Activated CD4-positive, alpha-beta T cell treated with anti-CD3 and anti-CD28 coated beads for 24 hours (primary cell): ENCODE data around the gene TMEM132A.

Experiments used
- DNase-seq, 2 donors: peaks; one replicate each; pipeline ENCODE4 v3.0.0-alpha.2; 2020; ENCODE audit warnings: low read depth in 2 of 2

TMEM132A gene, protein sequence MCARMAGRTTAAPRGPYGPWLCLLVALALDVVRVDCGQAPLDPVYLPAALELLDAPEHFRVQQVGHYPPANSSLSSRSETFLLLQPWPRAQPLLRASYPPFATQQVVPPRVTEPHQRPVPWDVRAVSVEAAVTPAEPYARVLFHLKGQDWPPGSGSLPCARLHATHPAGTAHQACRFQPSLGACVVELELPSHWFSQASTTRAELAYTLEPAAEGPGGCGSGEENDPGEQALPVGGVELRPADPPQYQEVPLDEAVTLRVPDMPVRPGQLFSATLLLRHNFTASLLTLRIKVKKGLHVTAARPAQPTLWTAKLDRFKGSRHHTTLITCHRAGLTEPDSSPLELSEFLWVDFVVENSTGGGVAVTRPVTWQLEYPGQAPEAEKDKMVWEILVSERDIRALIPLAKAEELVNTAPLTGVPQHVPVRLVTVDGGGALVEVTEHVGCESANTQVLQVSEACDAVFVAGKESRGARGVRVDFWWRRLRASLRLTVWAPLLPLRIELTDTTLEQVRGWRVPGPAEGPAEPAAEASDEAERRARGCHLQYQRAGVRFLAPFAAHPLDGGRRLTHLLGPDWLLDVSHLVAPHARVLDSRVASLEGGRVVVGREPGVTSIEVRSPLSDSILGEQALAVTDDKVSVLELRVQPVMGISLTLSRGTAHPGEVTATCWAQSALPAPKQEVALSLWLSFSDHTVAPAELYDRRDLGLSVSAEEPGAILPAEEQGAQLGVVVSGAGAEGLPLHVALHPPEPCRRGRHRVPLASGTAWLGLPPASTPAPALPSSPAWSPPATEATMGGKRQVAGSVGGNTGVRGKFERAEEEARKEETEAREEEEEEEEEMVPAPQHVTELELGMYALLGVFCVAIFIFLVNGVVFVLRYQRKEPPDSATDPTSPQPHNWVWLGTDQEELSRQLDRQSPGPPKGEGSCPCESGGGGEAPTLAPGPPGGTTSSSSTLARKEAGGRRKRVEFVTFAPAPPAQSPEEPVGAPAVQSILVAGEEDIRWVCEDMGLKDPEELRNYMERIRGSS

GRCh38 chr11:60924110-60924905 lies at the start of gene TMEM132A:
TSS of gene TMEM132A (plus strand) at chr11:60924460. CDS start at chr11:60924634, 174 bp downstream.
- DNase-seq: no peak

DNA sequence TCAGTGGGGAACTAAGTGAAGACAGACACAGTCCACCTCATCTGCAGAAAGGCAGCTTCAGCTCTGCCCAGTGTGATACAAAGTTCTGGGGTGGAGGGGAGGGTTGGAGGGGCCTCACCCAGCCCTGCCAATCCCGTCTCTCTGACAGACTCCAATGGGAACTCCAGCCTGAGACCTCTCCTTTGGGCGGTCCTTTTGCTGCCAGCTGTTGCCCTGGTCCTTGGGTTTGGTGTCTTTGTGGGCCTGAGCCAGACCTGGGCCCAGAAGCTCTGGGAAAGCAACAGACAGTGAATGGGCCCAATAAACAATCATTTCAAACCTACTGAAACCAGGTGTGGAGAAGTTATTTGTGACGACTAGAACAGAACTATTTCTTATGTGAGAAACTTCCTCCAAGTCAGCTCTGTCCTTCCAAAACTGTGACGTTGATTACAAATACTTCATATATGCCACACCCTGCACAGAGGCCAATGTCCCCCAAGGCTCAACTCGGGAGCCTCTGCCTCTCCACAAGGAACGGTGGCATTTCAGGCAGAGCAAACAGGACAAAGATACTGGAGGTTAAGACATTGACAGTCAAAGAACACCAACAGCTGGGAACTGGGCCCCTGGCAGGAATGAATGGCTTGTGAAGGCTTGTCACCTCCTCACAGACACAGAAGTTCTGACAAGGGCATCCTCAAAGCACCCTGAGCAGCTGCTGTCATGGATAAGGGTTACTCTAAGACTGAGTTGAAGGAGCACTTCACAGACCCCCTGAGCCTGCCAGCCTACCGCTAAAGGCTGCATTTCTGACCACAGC lies 48.7 kb upstream of the TMEM132A start:
- no peak for DNase-seq

DNA sequence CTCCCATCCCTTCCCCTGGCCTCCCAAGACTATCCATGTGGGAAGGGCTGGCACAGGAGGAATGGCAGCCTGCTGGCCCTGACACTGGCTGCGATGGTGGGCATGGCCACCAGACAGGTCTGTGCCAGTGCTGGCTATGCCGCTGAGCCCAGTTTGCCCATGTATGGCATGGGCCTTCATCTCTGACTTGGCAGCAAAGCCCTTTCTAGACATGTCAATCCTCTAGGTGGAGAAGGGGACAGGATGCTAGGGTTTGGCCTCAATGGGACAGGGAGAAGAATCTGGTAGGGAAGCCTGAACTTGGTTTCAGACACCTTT lies 48.1 kb upstream of the TMEM132A start:
- DNase-seq: no peak

DNA sequence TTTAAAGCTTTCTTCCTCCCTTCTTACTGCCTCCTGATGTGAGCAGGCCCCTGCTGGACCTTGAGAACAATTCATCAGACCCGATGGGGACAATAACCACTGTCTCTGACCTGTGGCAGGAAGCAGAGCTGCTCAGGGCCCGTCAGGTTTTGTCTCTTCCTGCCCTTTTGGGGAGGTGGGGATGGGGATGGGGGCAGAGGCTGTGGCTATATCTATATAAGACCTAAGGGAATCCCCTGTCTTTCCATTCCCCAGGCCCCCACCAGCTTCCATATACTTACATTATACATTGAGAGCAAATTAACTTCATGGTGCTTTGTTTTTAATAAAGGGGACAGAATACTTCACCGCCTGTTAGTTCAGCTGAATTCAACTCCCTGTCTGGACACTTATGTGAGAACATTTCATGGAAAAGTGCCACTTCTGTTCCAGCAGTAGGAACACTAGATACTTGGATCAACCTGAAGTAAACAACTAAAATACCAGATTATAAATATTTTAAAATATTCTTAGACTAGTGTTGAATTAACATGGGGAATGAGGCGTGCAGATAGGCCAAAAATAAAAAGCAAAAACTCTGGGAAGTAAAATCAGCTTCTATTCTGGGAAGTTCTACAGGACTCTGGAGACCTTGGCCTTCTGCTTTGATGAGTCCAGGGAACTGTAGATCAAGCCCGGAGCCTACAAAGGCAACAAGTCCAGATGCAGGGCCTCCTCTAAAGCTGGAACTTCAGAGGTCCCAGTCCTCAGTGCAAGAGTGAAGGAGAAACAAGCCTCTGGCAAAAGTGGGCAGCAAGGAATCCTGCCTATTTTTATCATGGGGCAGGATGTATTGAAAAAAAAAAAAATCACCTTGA lies 45.8 kb upstream of the TMEM132A start:
- no peak for DNase-seq

GRCh38 chr11:60879104-60879503 lies 45.2 kb upstream of the TMEM132A start:
- DNase-seq: no peak

DNA sequence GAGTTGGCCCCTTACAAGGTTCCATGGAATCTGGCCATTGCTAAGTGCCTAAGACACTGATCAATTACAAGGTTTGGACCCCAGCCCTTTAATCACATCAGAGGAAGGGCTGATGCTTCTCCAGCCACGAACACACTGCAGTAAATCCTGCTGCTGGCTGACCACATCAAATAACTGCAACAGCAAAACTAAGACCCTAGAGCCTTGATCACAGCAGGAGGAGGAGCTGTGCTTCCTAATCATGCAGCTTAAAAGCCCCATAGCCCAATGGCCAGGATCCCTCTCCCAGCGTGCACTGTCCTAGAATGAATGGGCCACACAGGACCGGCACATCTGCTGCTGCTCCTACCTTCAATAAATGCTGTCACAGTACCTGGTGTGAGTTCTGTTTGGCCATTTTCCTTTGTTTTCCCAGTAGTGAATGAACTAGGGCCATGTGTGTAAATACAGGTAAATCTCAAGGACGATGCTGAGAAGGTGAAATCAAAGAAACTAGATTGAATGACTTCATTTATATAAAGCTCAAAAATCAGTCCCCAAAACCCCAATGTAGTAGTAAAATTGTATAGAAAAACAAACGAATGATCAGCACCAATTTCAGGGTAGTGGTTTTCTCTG lies 44.2 kb upstream of the TMEM132A start:
- DNase-seq: no peak

- DNase-seq: no peak
These were observed 43.5 kb upstream of the TMEM132A start for GRCh38 chr11:60880643-60881282.

DNA sequence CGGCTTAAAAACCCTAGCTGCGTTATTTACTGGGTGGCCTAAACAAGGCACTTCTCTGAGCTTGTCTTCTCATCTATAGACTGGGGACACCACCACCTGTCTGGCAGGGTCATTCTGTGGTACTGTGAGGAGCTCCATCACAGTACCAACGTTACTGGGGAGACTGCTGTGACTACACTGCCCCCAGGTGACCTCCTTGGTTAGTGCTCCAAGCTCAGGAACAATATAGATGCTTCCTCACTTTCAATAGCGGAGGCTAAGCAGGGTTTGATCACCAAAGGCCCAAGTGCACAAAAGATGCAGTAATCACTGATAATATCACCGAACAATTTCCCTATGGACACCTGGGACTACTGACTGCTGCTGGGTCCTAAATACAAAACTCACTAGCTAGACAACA lies 36.7 kb upstream of the TMEM132A start:
- no peak for DNase-seq

DNA sequence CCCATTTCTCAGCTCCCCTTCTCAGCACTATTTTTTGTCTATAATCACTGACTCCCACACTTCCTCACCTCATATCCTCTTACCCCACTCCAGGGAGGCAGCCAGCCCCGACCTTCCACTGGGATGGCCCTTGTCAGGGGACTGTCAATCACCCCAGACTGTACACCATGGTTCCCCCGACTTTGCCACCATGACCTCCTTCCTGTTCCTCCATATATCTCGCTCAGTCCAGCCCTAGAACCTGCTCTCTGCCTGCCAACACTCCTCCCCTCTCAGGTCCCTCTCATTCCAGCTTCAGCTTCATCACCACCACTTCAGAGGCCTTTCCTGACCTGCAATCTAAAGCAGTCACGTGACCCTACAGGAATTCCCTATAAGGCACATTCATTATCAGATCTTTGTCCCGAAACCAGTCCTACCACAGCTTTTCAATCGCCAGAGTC lies 34.4 kb upstream of the TMEM132A start:
- no peak for DNase-seq

GRCh38 chr11:60890696-60891095 lies 33.6 kb upstream of the TMEM132A start:
- DNase-seq: no peak

DNA sequence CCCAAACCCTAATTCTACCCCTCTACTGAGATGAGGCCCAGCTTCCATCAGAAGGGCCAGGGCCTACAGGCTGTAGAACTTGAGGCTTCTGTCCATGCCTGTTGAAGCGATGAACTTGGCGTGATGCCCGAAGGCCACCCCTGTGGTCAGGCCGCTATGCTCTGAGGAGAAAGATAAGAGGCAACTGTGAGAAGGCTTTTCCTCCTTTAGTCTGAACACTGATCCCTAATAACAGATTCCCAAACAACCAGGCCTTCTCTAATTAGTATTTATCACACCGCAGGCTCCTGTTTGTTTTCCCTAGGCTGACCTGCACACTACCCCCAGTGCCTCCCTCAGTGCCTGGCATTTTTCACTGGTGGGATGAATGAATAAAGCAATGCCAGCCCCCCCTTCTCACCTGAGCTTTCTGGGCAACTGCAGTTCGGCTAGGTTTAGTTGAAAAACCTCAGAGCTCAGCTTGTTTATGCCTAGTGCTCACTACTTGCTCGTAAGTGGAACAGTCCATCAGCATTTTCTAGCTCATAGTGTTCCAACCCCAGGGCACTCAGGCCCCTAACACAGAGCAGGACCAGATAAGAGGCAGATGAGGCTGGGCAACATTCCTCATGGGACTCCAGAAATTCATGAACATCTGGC lies 33.0 kb upstream of the TMEM132A start:
- no peak for DNase-seq

DNA sequence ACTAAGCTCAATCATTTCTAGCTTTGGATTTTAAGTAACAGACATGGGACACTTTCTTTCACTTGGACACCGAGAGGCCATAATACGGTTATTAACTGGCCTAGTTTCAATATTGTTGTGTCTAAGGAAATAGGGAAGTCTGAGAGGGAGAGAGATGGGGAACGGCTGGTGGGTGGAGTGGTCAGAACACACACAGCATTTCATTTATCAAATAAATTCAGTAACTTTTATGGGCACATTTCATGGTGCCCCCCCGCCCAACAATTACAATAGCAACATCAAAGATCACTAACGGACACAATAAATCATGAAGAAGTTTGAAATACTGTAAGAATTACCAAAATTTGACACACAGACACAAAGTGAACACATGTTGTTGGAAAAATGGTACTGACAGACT lies 28.6 kb upstream of the TMEM132A start:
- no peak for DNase-seq

DNA sequence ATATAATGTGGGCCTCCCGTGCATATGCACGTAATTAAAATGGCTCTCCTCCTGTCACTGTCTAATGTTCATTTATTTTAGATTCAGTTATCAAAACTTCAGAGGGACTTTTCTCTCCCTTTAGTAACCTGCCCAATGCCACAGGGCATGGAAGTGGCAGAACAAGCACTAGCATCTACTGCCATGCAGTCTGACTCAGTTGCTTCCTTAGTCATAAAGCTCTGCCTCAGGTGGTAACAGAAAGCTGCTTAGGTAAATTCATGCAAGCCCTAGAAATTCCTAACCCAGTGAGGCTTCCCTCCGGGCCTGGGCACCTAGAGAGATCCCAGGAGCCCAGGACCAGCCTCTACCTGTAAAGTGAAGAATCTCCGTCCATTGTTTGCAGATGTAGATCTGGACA lies 26.8 kb upstream of the TMEM132A start:
- DNase-seq: no peak

DNA sequence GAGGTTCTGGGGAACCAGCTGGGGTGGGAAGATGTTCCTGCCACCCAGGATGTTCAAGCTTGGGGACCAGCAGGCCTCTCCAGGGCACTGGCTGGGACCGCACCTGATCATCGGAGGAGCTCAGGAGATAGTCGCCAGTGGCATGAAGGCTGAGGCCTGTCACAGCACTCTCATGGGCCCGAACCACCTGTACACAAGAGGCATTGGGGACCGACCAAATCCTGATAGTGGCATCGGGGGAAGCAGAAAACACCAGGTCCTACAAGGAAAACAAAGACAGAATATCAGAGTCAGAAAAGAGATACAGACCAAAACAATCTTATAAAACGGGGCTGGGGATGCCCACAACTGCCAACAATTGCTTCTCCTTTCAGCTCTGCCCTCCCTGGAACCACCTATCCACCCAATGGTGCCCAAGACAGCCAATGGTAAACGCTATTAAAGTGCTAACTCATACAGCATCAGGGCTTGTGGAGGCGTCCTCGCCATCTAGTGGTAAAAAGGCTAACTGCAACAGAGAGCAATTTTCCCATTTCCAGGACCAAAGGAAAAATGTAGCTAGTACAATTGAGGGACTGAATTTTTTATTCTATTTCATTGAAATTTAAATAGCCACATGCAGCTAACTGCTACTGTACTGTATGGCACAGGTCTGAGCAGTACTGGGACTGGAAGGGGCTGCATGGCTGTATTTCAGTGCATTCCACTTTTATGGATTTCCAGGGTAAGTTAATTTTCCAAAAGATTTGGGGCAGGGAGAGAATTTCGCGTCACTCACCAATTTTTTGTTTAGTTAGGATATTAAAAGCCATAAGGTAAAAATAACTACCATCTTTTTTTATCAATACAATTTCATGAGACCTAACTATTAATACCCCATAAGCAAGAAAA lies 25.0 kb upstream of the TMEM132A start:
- no peak for DNase-seq

GRCh38 chr11:60899977-60900376 lies 24.3 kb upstream of the TMEM132A start:
- DNase-seq: no peak

- no peak for DNase-seq
These were observed 23.4 kb upstream of the TMEM132A start for GRCh38 chr11:60900673-60901404.

DNA sequence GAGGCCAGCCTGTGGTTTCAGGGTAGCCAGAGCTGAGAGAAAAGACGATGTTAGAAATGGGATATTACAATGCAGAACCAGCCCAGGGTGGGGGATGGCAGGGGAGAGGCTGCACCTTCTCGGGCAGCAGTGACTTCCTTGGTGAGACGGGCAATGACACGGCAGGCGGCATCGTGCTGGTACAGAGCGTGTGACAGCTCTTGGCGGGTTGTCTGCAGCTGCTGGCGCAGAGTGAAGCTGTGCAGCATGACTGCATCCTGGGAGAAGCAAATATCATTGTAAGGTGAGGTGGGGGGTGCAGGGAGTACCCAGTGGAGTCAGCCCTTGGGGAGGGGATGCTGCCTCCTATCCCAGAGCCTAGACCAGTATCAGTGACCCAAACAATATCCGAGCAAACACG lies 21.6 kb upstream of the TMEM132A start:
- DNase-seq: no peak
